CD4-positive, alpha-beta T cell (primary cell): ENCODE measurements around the gene KCNQ2. TPM values are rescaled to one million over a fixed set of nuclear protein-coding genes. Genes with fewer than 3 reads are reported as not detected.

Experiments used
- ATAC-seq: fragments of 200-7000 bp; cut with Tn5 transposase; one replicate; pipeline ENCODE4 v1.10.0; 2022; ENCODE audit warnings: mild to moderate bottlenecking; ENCODE audit not compliant: poor library complexity
- CTCF ChIA-PET: fragments of 350-600 bp; sonication (Branson Sonifier 250); formaldehyde crosslinking; loops from one replicate; lab custom pipeline; 2021; ENCODE audit warnings: antibody characterized with exemption, inconsistent platforms; lab: Charles Lee
- POLR2A ChIA-PET: fragments of 350-600 bp; sonication (Branson Sonifier 250); formaldehyde crosslinking; loops from one replicate; lab custom pipeline; 2021; ENCODE audit warnings: antibody characterized with exemption, inconsistent platforms; lab: Charles Lee
- DNase-seq, 14 experiments: peaks; one replicate each; pipeline ENCODE4 v3.0.0-alpha.2; 2013 to 2020; ENCODE audit warnings: mixed read lengths in 2 of 14
- H3K27ac ChIP-seq, 2 donors: one replicate each; pipeline versions ENCODE4 v1.5.1 to v1.7.0; 2013; ENCODE audit warnings: low read length in 2 of 2, low read depth in 1 of 2, mild to moderate bottlenecking in 1 of 2
- H3K27me3 ChIP-seq, 2 experiments: 1 replicate in 1 of 2; 2 replicates in 1 of 2; pipeline versions ENCODE4 v1.6.1 to v1.7.0; 2013; ENCODE audit warnings: low read length in 2 of 2, control low read depth in 1 of 2, mild to moderate bottlenecking in 1 of 2, moderate library complexity in 1 of 2; ENCODE audit not compliant: insufficient read depth in 2 of 2, control insufficient read depth in 1 of 2
- H3K36me3 ChIP-seq: one replicate; pipeline ENCODE4 v1.6.1; 2013; ENCODE audit warnings: low read length, control low read depth; ENCODE audit not compliant: insufficient read depth
- H3K4me1 ChIP-seq: one replicate; pipeline ENCODE4 v1.6.1; 2013; ENCODE audit warnings: low read length, control low read depth; ENCODE audit not compliant: insufficient read depth
- H3K4me3 ChIP-seq: one replicate; pipeline ENCODE4 v1.5.1; 2013; ENCODE audit warnings: mild to moderate bottlenecking, low read length, moderate library complexity
- H3K9me3 ChIP-seq, 2 experiments: 1 replicate in 1 of 2; 2 replicates in 1 of 2; pipeline versions ENCODE4 v1.6.1 to v1.7.0; 2013; ENCODE audit warnings: low read length in 2 of 2, mild to moderate bottlenecking in 2 of 2, control low read depth in 1 of 2, moderate library complexity in 1 of 2; ENCODE audit not compliant: control insufficient read depth in 1 of 2, insufficient read depth in 1 of 2
- H3K27ac Mint-ChIP-seq: one replicate; pipeline ENCODE4 v1.8.0; 2020; ENCODE audit warnings: mixed read lengths
- H3K27me3 Mint-ChIP-seq: one replicate; pipeline ENCODE4 v1.8.0; 2021; ENCODE audit warnings: mixed read lengths
- H3K36me3 Mint-ChIP-seq: one replicate; pipeline ENCODE4 v1.8.0; 2021; ENCODE audit warnings: low read depth, mixed read lengths
- H3K4me1 Mint-ChIP-seq: one replicate; pipeline ENCODE4 v1.8.0; 2021; ENCODE audit warnings: low read depth, mixed read lengths
- H3K4me3 Mint-ChIP-seq: one replicate; pipeline ENCODE4 v1.8.0; 2020; ENCODE audit warnings: mild to moderate bottlenecking, mixed read lengths
- H3K9me3 Mint-ChIP-seq: one replicate; pipeline ENCODE4 v1.8.0; 2020; ENCODE audit warnings: mixed read lengths
- intact Hi-C, 2 experiments: fragments of 100-400 bp; cut with DNase I in 1 of 2; cut with micrococcal nuclease in 1 of 2; formaldehyde crosslinking; loops; one replicate each; pipeline versions ENCODE4 v1.15.1 to v1.9.0; 2023 to 2025; cut with DNase I, micrococcal nuclease
- total RNA-seq, 174 experiments: library from RNA in 2 of 174; stranded (reverse) in 2 of 174; gene quantifications; one replicate each; pipeline ENCODE4 v1.2.3 and lab custom pipeline; 2021 to 2026
- TF ChIP-seq, protein P1 (sequence below): fragments of 200-600 bp; IDR thresholded peaks from one replicate; pipeline ENCODE4 v1.8.0; 2022; ENCODE audit warnings: antibody characterized with exemption, mild to moderate bottlenecking

KCNQ2 gene
- total RNA-seq, 2 experiments from 2014 or later: not detected

DNA sequence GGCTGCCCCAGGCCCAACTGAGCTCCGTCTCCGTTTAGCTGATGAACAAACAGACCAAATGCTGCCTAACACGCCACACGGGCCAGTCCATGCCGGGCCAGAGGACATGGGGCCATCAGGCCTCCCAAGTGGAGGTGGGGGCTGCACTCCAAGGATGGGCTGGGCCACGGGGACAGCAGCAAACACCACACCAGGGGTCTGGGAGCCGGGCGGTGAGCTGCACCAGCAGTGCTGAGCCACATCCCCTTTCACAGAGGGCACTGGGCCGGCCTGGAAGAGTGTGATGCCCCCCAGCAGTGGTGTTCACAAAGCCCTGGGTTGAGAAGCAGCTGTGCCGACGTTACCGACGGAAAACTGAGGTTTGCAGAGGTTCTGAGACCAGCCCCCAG lies 2.7 kb downstream of the KCNQ2 start:
- intact Hi-C loops: no loop called here
- CTCF ChIA-PET: no interaction called here
- no peaks in the 10 kb centered on the region for H3K4me1 Mint-ChIP-seq
- no peaks in the 10 kb centered on the region for H3K9me3 Mint-ChIP-seq
- TF ChIP-seq, protein P1, sequence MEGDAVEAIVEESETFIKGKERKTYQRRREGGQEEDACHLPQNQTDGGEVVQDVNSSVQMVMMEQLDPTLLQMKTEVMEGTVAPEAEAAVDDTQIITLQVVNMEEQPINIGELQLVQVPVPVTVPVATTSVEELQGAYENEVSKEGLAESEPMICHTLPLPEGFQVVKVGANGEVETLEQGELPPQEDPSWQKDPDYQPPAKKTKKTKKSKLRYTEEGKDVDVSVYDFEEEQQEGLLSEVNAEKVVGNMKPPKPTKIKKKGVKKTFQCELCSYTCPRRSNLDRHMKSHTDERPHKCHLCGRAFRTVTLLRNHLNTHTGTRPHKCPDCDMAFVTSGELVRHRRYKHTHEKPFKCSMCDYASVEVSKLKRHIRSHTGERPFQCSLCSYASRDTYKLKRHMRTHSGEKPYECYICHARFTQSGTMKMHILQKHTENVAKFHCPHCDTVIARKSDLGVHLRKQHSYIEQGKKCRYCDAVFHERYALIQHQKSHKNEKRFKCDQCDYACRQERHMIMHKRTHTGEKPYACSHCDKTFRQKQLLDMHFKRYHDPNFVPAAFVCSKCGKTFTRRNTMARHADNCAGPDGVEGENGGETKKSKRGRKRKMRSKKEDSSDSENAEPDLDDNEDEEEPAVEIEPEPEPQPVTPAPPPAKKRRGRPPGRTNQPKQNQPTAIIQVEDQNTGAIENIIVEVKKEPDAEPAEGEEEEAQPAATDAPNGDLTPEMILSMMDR: no peak
- H3K27me3 Mint-ChIP-seq: peaks cover 42% of the 10 kb centered on the region
- POLR2A ChIA-PET: no interaction called here
- peaks cover 32 to 46% of the 10 kb centered on the region in 2 experiments for H3K27me3 ChIP-seq
- H3K4me1 ChIP-seq: peaks cover 12% of the 10 kb centered on the region
- H3K36me3 Mint-ChIP-seq: no peaks in the 10 kb centered on the region
- H3K36me3 ChIP-seq: no peaks in the 10 kb centered on the region
- H3K27ac ChIP-seq: no peak overlapping the region
- no peak overlapping the region for H3K4me3 Mint-ChIP-seq
- no peak overlapping the region for H3K27ac Mint-ChIP-seq
- H3K4me3 ChIP-seq: no peak overlapping the region
- ATAC-seq (no peak), DNase-seq (no peak)
- peaks cover 0 to 22% of the 10 kb centered on the region in 2 experiments for H3K9me3 ChIP-seq

DNA sequence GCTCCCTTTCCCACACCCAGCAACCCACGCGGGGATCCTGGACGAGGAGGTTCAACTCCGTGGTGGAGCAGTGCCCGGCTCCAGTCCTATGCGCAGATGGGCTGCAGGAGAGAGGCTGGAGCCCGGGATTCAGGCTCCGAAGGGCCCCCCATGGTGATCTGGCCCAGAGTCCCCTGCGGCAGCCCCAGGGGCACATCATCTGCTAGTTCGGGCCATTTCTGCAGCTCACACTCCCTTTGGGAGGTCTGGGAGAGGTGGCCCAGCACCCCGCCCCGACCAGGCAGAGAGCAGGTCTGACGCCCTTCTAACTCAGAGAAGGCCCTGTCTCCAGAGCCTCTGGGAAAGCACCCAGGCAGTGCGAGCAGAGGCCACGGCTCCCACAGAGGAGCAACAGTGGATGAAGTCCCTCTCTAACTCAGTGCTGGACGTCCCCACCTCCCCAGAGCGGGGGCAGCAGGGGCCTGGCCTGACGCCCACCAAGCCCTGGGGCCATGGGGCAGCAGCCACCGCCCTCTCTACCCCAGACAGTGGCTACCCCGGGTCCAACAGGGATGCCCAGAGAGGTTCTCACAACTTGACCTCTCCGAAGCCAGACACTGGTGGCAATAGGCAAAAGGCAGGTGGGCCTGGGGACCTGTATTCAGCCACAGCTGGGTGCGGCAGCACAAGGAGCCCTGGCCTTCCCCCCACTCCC lies 3.3 kb downstream of the KCNQ2 start:
- Histone ChIP-seq H3K4me1 (peaks cover 12% of the 10 kb centered on the region), H3K36me3 (no peaks in the 10 kb centered on the region), H3K9me3 (peaks cover 0 to 22% of the 10 kb centered on the region in 2 experiments), H3K27ac (no peak overlapping the region), H3K27me3 (peaks cover 29 to 46% of the 10 kb centered on the region in 2 experiments), H3K4me3 (no peak overlapping the region)
- intact Hi-C loops: no loop called here
- no peaks in the 10 kb centered on the region for H3K36me3 Mint-ChIP-seq
- no peak overlapping the region for H3K4me3 Mint-ChIP-seq
- ATAC-seq (no peak), DNase-seq (no peak)
- ChIA-PET CTCF (no interaction called here), POLR2A (no interaction called here)
- peaks cover 39% of the 10 kb centered on the region for H3K27me3 Mint-ChIP-seq
- no peak overlapping the region for H3K27ac Mint-ChIP-seq
- no peaks in the 10 kb centered on the region for H3K9me3 Mint-ChIP-seq
- TF ChIP-seq, protein P1: no peak
- H3K4me1 Mint-ChIP-seq: no peaks in the 10 kb centered on the region

DNA sequence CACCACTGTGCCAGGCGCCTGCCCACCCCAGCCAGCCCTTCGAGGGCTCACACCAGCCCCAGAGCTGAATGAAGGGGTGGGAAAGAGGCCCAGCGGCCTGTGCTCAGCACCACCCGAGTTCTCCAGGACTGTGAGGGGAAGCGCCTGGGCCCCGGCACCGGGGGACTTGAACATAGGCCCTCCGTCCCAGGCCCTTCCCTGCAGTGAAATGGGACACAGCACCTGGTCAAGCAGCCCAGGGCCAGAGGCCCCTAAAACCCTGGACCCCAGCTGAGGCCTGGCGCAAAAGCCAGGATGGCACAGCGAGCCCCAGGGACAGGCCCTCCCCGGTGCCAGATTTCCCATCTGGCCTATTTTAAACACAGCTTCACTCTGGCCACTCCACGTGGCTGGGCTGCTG lies 4.0 kb downstream of the KCNQ2 start:
- peaks cover 37% of the 10 kb centered on the region for H3K27me3 Mint-ChIP-seq
- peaks cover 0 to 19% of the 10 kb centered on the region in 2 experiments for H3K9me3 ChIP-seq

More for the DNA sequence above, 4.0 kb downstream of the KCNQ2 start:
- H3K9me3 Mint-ChIP-seq: no peaks in the 10 kb centered on the region
- ATAC-seq (no peak), DNase-seq (no peak)
- ChIA-PET POLR2A (no interaction called here), CTCF (no interaction called here)
- H3K36me3 ChIP-seq: no peaks in the 10 kb centered on the region
- H3K4me3 Mint-ChIP-seq: no peak overlapping the region
- no peaks in the 10 kb centered on the region for H3K4me1 Mint-ChIP-seq
- TF ChIP-seq, protein P1: no peak
- H3K27ac Mint-ChIP-seq: no peak overlapping the region
- H3K27ac ChIP-seq: no peak overlapping the region
- H3K36me3 Mint-ChIP-seq: no peaks in the 10 kb centered on the region
- intact Hi-C loops: no loop called here
- peaks cover 26 to 46% of the 10 kb centered on the region in 2 experiments for H3K27me3 ChIP-seq
- peaks cover 12% of the 10 kb centered on the region for H3K4me1 ChIP-seq
- H3K4me3 ChIP-seq: no peak overlapping the region
